ENCODE data around the gene ANO2.

ANO2 gene

GRCh38 chr12:5953835-5954586, 9.0 kb upstream of the ANO2 start:
- no peaks in the 10 kb centered on the region for H3K36me3 ChIP-seq (replicated peaks)
- in situ Hi-C loops (cut with MboI; ENCODE audit: low sequenced_read_pairs): no loop called here
- DNase-seq (ENCODE audit: low spot score in 2 of 2): no peak
- H3K4me3 ChIP-seq: no peak overlapping the region
- 0 out of 2 replicates have a peak, but pooled peaks cover 3% of the 10 kb centered on the region for H3K27me3 ChIP-seq (ENCODE audit: low read depth)
- H3K9me3 ChIP-seq: no peaks in the 10 kb centered on the region
- no peaks in the 10 kb centered on the region for H3K4me1 ChIP-seq

- no peak for DNase-seq (ENCODE audit: low spot score in 2 of 2)
- Histone ChIP-seq H3K36me3 (replicated peaks) (no peaks in the 10 kb centered on the region), H3K27me3 (ENCODE audit: low read depth) (0 out of 2 replicates have a peak, but pooled peaks cover 3% of the 10 kb centered on the region), H3K4me1 (no peaks in the 10 kb centered on the region), H3K4me3 (no peak overlapping the region), H3K9me3 (no peaks in the 10 kb centered on the region)
- in situ Hi-C loops (cut with MboI; ENCODE audit: low sequenced_read_pairs): no loop called here
Observed at GRCh38 chr12:5952031-5952430, 7.0 kb upstream of the ANO2 start.

GRCh38 chr12:5948696-5949095, 3.6 kb upstream of the ANO2 start:
- no peaks in the 10 kb centered on the region for H3K4me1 ChIP-seq
- in situ Hi-C loops (cut with MboI; ENCODE audit: low sequenced_read_pairs): no loop called here

GRCh38 chr12:5947006-5947405, 1.9 kb upstream of the ANO2 start:
- no peak for DNase-seq (ENCODE audit: low spot score in 2 of 2)
- in situ Hi-C loops (cut with MboI; ENCODE audit: low sequenced_read_pairs): no loop called here
- H3K4me1 ChIP-seq: no peaks in the 10 kb centered on the region
- no peaks in the 10 kb centered on the region for H3K9me3 ChIP-seq
- H3K4me3 ChIP-seq: no peak overlapping the region
- H3K27me3 ChIP-seq (ENCODE audit: low read depth): no peaks in the 10 kb centered on the region
- no peaks in the 10 kb centered on the region for H3K36me3 ChIP-seq (replicated peaks)

More at GRCh38 chr12:5948696-5949095, 3.6 kb upstream of the ANO2 start:
- Histone ChIP-seq H3K36me3 (replicated peaks) (no peaks in the 10 kb centered on the region), H3K27me3 (ENCODE audit: low read depth) (0 out of 2 replicates have a peak, but pooled peaks cover 1% of the 10 kb centered on the region), H3K9me3 (no peaks in the 10 kb centered on the region), H3K4me3 (no peak overlapping the region)
- no peak for DNase-seq (ENCODE audit: low spot score in 2 of 2)

- Histone ChIP-seq H3K9me3 (no peaks in the 10 kb centered on the region), H3K27me3 (ENCODE audit: low read depth) (no peaks in the 10 kb centered on the region), H3K4me1 (no peaks in the 10 kb centered on the region), H3K4me3 (no peak overlapping the region), H3K36me3 (replicated peaks) (no peaks in the 10 kb centered on the region)
- in situ Hi-C loops (cut with MboI; ENCODE audit: low sequenced_read_pairs): no loop called here
- no peak for DNase-seq (ENCODE audit: low spot score in 2 of 2)
Observed at GRCh38 chr12:5946388-5946787, 1.3 kb upstream of the ANO2 start.

DNA sequence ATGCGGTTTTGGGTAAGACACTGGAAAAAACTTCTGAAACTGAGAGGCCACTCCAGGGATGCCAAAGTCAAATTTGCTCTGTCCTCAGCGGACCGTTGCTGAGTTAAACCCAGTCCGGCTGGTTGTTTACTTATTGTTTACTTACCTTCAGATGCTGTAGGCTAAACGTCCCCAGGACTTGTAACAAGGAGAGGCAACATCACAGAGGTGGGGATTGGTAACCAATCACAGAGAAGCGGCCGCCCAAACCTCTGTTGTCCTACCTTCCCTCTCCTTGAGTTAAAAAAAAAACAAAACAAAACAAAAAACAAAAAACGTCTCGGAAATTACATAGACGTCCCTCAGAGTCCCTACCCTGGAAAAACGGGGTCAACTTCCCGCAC, 380 bp downstream of the ANO2 start:
- Histone ChIP-seq H3K4me1 (no peaks in the 10 kb centered on the region), H3K9me3 (no peaks in the 10 kb centered on the region), H3K27me3 (ENCODE audit: low read depth) (no peaks in the 10 kb centered on the region), H3K36me3 (replicated peaks) (no peaks in the 10 kb centered on the region), H3K4me3 (no peak overlapping the region)
- in situ Hi-C loops (cut with MboI; ENCODE audit: low sequenced_read_pairs): no loop called here
- no peak for DNase-seq (ENCODE audit: low spot score in 2 of 2)

GRCh38 chr12:5944053-5944452, 1.0 kb downstream of the ANO2 start:
- no peaks in the 10 kb centered on the region for H3K27me3 ChIP-seq (ENCODE audit: low read depth)
- in situ Hi-C loops (cut with MboI; ENCODE audit: low sequenced_read_pairs): no loop called here
- H3K9me3 ChIP-seq: no peaks in the 10 kb centered on the region
- H3K36me3 ChIP-seq (replicated peaks): no peaks in the 10 kb centered on the region
- no peak overlapping the region for H3K4me3 ChIP-seq
- DNase-seq (ENCODE audit: low spot score in 2 of 2): no peak
- H3K4me1 ChIP-seq: no peaks in the 10 kb centered on the region

GRCh38 chr12:5941907-5942306, 3.2 kb downstream of the ANO2 start:
- Histone ChIP-seq H3K4me1 (no peaks in the 10 kb centered on the region), H3K4me3 (no peak overlapping the region), H3K36me3 (replicated peaks) (no peaks in the 10 kb centered on the region), H3K9me3 (no peaks in the 10 kb centered on the region), H3K27me3 (ENCODE audit: low read depth) (no peaks in the 10 kb centered on the region)
- in situ Hi-C loops (cut with MboI; ENCODE audit: low sequenced_read_pairs): no loop called here
- DNase-seq (ENCODE audit: low spot score in 2 of 2): no peak

- H3K27me3 ChIP-seq (ENCODE audit: low read depth): no peaks in the 10 kb centered on the region
- no peaks in the 10 kb centered on the region for H3K36me3 ChIP-seq (replicated peaks)
- H3K4me1 ChIP-seq: no peaks in the 10 kb centered on the region
- H3K4me3 ChIP-seq: no peak overlapping the region
- in situ Hi-C loops (cut with MboI; ENCODE audit: low sequenced_read_pairs): no loop called here
- H3K9me3 ChIP-seq: no peaks in the 10 kb centered on the region
- no peak for DNase-seq (ENCODE audit: low spot score in 2 of 2)
Observed at GRCh38 chr12:5927732-5928516, 17.1 kb downstream of the ANO2 start.

GRCh38 chr12:5925646-5926045, 19.4 kb downstream of the ANO2 start:
- no peaks in the 10 kb centered on the region for H3K27me3 ChIP-seq (ENCODE audit: low read depth)
- no peak overlapping the region for H3K4me3 ChIP-seq
- H3K4me1 ChIP-seq: no peaks in the 10 kb centered on the region
- H3K36me3 ChIP-seq (replicated peaks): no peaks in the 10 kb centered on the region
- in situ Hi-C loops (cut with MboI; ENCODE audit: low sequenced_read_pairs): no loop called here
- no peaks in the 10 kb centered on the region for H3K9me3 ChIP-seq
- no peak for DNase-seq (ENCODE audit: low spot score in 2 of 2)

GRCh38 chr12:5924342-5924741, 20.7 kb downstream of the ANO2 start:
- H3K4me3 ChIP-seq: no peak overlapping the region
- DNase-seq (ENCODE audit: low spot score in 2 of 2): no peak
- in situ Hi-C loops (cut with MboI; ENCODE audit: low sequenced_read_pairs): no loop called here

GRCh38 chr12:5923751-5924150, 21.3 kb downstream of the ANO2 start:
- Histone ChIP-seq H3K4me1 (no peaks in the 10 kb centered on the region), H3K9me3 (no peaks in the 10 kb centered on the region), H3K27me3 (ENCODE audit: low read depth) (no peaks in the 10 kb centered on the region), H3K36me3 (replicated peaks) (no peaks in the 10 kb centered on the region), H3K4me3 (no peak overlapping the region)
- DNase-seq (ENCODE audit: low spot score in 2 of 2): no peak
- in situ Hi-C loops (cut with MboI; ENCODE audit: low sequenced_read_pairs): no loop called here

More at GRCh38 chr12:5924342-5924741, 20.7 kb downstream of the ANO2 start:
- Histone ChIP-seq H3K4me1 (no peaks in the 10 kb centered on the region), H3K9me3 (no peaks in the 10 kb centered on the region), H3K27me3 (ENCODE audit: low read depth) (no peaks in the 10 kb centered on the region), H3K36me3 (replicated peaks) (no peaks in the 10 kb centered on the region)

- H3K36me3 ChIP-seq (replicated peaks): no peaks in the 10 kb centered on the region
- in situ Hi-C loops (cut with MboI; ENCODE audit: low sequenced_read_pairs): no loop called here
- DNase-seq (ENCODE audit: low spot score in 2 of 2): no peak
- H3K9me3 ChIP-seq: no peaks in the 10 kb centered on the region
- H3K4me3 ChIP-seq: no peak overlapping the region
- no peaks in the 10 kb centered on the region for H3K27me3 ChIP-seq (ENCODE audit: low read depth)
- H3K4me1 ChIP-seq: no peaks in the 10 kb centered on the region
Observed at GRCh38 chr12:5923043-5923605, 21.9 kb downstream of the ANO2 start.

Measured in HAP-1 (cell line).